ENCODE measurements around the gene DOCK11.

DOCK11 gene

DNA sequence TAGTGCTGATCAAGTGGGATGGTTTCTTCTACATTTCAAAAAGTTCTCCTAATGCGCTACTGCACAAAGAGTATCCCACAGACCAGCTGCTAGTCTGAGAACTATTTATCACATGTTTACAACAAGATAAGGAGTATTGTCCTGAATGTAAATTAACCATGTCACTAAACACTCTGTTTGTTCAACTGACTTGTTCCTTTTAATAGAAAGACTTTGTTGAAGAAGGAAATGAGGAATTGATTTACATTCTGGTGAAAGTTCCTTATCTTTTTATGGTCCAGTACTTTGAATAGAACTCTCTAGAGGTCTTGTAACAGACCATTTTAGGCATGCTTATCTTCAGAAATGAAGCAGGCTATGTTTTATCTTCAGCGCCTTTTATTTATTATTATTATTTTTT lies 164.5 kb downstream of the DOCK11 start:
- Histone ChIP-seq H4K20me1 (ENCODE audit: insufficient read depth, low read length) (no peaks in the 10 kb centered on the region), H3K27ac (ENCODE audit: low read depth, low read length, poor library complexity, severe bottlenecking) (no peak overlapping the region), H3K4me2 (ENCODE audit: low read length) (no peak overlapping the region), H3K27me3 (ENCODE audit: insufficient read depth, low read length) (no peaks in the 10 kb centered on the region), H3K9me3 (ENCODE audit: low read length) (no peaks in the 10 kb centered on the region), H3F3A (ENCODE audit: insufficient read depth, low read length) (no peaks in the 10 kb centered on the region), H3K4me1 (ENCODE audit: insufficient read depth, low read length, severe bottlenecking) (no peaks in the 10 kb centered on the region), H3K9me2 (ENCODE audit: low read depth, low read length) (no peaks in the 10 kb centered on the region), H3K36me3 (ENCODE audit: insufficient read depth, low read length) (peaks cover 7% of the 10 kb centered on the region; the same call in 1 of the 2 replicates), H2AFZ (ENCODE audit: low read length) (no peak overlapping the region), H3K4me3 (ENCODE audit: low read depth, low read length, poor library complexity, severe bottlenecking) (no peak overlapping the region), H3K79me2 (ENCODE audit: insufficient read depth, low read length) (no peaks in the 10 kb centered on the region), H3K9ac (ENCODE audit: low read length) (no peak overlapping the region)
- no peak for TF ChIP-seq EZH2 (IDR thresholded peaks at IDR 0.05; ENCODE audit: borderline replicate concordance, low read length)
- TF ChIP-seq, protein P1, sequence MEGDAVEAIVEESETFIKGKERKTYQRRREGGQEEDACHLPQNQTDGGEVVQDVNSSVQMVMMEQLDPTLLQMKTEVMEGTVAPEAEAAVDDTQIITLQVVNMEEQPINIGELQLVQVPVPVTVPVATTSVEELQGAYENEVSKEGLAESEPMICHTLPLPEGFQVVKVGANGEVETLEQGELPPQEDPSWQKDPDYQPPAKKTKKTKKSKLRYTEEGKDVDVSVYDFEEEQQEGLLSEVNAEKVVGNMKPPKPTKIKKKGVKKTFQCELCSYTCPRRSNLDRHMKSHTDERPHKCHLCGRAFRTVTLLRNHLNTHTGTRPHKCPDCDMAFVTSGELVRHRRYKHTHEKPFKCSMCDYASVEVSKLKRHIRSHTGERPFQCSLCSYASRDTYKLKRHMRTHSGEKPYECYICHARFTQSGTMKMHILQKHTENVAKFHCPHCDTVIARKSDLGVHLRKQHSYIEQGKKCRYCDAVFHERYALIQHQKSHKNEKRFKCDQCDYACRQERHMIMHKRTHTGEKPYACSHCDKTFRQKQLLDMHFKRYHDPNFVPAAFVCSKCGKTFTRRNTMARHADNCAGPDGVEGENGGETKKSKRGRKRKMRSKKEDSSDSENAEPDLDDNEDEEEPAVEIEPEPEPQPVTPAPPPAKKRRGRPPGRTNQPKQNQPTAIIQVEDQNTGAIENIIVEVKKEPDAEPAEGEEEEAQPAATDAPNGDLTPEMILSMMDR (IDR thresholded peaks at IDR 0.05; ENCODE audit: low read length), result no peak

DNA sequence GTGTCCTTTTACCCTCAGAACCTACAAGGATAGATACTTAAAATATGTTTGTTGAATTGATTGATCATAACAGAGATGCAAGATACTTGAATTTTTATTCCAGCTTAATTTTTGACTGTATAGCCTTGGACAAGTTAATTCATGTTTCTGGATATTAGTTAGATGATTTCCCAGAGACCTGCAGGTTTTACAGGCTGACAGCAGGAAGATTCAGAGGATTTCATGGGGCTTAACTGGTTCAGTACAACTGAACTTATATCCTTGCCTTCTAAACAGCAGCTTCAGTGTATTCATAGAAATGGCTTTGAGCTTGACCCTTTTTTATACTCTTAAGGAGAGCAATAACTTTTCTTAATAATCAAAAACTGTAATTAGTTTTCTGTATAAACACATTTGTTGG lies 169.6 kb downstream of the DOCK11 start:
- no peaks in the 10 kb centered on the region for H3K4me1 ChIP-seq (ENCODE audit: insufficient read depth, low read length, severe bottlenecking)
- no peak overlapping the region for H3K9ac ChIP-seq (ENCODE audit: low read length)
- H3K4me2 ChIP-seq (ENCODE audit: low read length), result no peak overlapping the region
- no peaks in the 10 kb centered on the region for H4K20me1 ChIP-seq (ENCODE audit: insufficient read depth, low read length)
- TF ChIP-seq, protein P1 (IDR thresholded peaks at IDR 0.05; ENCODE audit: low read length), result no peak
- no peak for TF ChIP-seq EZH2 (IDR thresholded peaks at IDR 0.05; ENCODE audit: borderline replicate concordance, low read length)
- no peak overlapping the region for H3K27ac ChIP-seq (ENCODE audit: low read depth, low read length, poor library complexity, severe bottlenecking)
- no peak overlapping the region for H2AFZ ChIP-seq (ENCODE audit: low read length)
- H3F3A ChIP-seq (ENCODE audit: insufficient read depth, low read length), result no peaks in the 10 kb centered on the region
- H3K4me3 ChIP-seq (ENCODE audit: low read depth, low read length, poor library complexity, severe bottlenecking), result no peak overlapping the region
- no peaks in the 10 kb centered on the region for H3K79me2 ChIP-seq (ENCODE audit: insufficient read depth, low read length)
- H3K36me3 ChIP-seq (ENCODE audit: insufficient read depth, low read length), result 0 out of 2 replicates have a peak, but pooled peaks cover 4% of the 10 kb centered on the region
- H3K27me3 ChIP-seq (ENCODE audit: insufficient read depth, low read length), result no peaks in the 10 kb centered on the region
- no peaks in the 10 kb centered on the region for H3K9me3 ChIP-seq (ENCODE audit: low read length)
- no peaks in the 10 kb centered on the region for H3K9me2 ChIP-seq (ENCODE audit: low read depth, low read length)

DNA sequence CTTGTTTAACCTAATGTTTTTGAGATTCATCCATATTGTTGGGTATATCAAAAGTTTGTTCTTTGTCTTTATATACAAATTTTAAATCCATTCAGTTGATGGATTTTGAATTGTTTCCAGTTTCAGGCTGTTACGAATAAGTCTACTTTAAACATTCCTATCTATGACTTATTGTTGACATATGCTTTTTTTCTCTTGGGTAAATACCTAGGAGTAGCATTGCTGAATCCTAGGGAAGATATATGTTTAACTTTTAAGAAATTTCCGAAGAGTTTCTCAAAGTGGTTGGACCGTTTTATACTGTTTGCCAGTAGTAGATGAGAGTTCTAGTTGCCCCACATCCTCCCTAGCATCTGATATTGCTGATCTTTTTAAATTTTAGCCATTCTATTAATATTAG lies 170.9 kb downstream of the DOCK11 start:
- no peaks in the 10 kb centered on the region for H4K20me1 ChIP-seq (ENCODE audit: insufficient read depth, low read length)
- no peaks in the 10 kb centered on the region for H3K79me2 ChIP-seq (ENCODE audit: insufficient read depth, low read length)
- no peaks in the 10 kb centered on the region for H3K27me3 ChIP-seq (ENCODE audit: insufficient read depth, low read length)
- H3K27ac ChIP-seq (ENCODE audit: low read depth, low read length, poor library complexity, severe bottlenecking), result no peak overlapping the region
- 0 out of 2 replicates have a peak, but pooled peaks cover 4% of the 10 kb centered on the region for H3K36me3 ChIP-seq (ENCODE audit: insufficient read depth, low read length)
- H3K9ac ChIP-seq (ENCODE audit: low read length), result no peak overlapping the region
- H3K4me1 ChIP-seq (ENCODE audit: insufficient read depth, low read length, severe bottlenecking), result no peaks in the 10 kb centered on the region
- no peaks in the 10 kb centered on the region for H3K9me3 ChIP-seq (ENCODE audit: low read length)
- no peak overlapping the region for H3K4me3 ChIP-seq (ENCODE audit: low read depth, low read length, poor library complexity, severe bottlenecking)
- H3F3A ChIP-seq (ENCODE audit: insufficient read depth, low read length), result no peaks in the 10 kb centered on the region
- no peaks in the 10 kb centered on the region for H3K9me2 ChIP-seq (ENCODE audit: low read depth, low read length)
- H3K4me2 ChIP-seq (ENCODE audit: low read length), result no peak overlapping the region
- no peak overlapping the region for H2AFZ ChIP-seq (ENCODE audit: low read length)
- TF ChIP-seq, protein P1 (IDR thresholded peaks at IDR 0.05; ENCODE audit: low read length), result no peak
